Caki2 (cell line): ENCODE data around the gene EPHB1. TPM values are rescaled to one million over a fixed set of nuclear protein-coding genes. Genes with fewer than 3 reads are reported as not detected.

Source experiments
- DNase-seq: peaks from one replicate; pipeline ENCODE4 v3.0.0-alpha.2; 2015; ENCODE audit warnings: low read depth
- in situ Hi-C: cut with HindIII; loops from 2 replicates; pipeline ENCODE4 v1.10.0; 2016; ENCODE audit warnings: low sequenced_read_pairs, low pct_unique_long_range_greater_than_20kb, mixed read lengths
- total RNA-seq: library from RNA; depleted of rRNA; stranded (reverse); fragments of >200 nt; shearing (Covaris generic); gene quantifications from 2 replicates; pipeline ENCODE4 v1.2.3, GENCODE V29; 2014; ENCODE audit warnings: low replicate concordance

The EPHB1 gene
- total RNA-seq, 1 experiment from 2014 or later, result 4.1 TPM

DNA sequence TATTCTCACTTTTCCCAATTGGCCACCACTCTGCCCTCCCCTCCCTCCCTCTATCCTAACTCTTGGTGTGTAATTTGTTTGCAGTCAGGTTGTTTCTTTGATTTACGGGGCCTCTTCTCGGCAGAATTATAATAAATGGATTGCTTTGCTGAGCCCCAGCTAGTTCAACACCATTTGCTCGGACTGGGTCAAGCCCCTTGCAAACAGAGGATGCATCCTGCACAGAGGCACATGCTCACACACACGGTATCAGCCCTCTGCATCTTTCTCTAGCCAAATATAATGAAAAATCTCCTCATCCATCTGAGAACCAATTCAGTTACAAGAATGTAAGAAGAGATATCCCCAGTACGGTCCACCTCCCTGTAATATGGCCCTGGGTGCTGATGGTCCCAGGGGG is 97.7 kb downstream of the EPHB1 start:
- DNase-seq, result no peak
- in situ Hi-C loops, result no loop called here

DNA sequence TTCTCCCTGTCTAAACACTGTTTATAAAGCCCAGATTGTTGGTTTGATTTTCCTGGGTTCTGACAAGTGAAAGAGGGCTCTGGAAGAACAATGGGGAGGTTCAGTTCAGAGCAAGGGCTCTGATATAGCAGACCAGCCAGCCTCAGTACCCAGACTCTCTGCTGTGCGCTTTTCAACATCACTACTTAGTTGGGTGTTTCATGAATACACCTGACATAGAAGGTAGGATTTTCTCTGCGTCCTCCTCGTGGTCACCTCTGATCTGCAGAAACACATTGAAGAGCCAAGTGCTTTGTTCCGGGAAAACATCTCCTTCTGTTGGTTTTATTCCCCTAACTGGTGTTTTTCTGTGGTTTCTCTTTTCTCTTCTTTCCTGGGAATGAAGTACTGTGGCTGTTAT is 99.5 kb downstream of the EPHB1 start:
- no peak for DNase-seq
- in situ Hi-C loops, result no loop called here

DNA sequence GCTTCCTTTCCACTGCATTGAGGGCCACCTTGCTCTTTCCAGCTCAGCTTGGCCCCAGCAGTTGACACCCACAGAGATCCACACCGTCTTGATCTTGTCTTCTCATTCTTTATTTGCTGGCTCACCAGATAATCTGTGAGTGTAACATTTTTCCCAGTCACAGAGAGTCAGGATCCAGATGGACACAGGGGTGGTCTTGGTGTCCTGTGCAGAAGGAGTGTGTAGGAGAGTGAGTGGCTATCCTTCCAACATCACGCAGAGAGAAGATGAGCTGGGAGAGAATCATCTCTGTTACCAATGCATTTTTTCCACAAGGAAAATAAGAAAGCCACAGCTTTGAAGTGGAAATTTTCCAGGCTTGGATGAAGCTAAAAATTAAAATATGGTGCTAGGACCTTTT is 100.1 kb downstream of the EPHB1 start:
- no peak for DNase-seq
- in situ Hi-C loops, result no loop called here

DNA sequence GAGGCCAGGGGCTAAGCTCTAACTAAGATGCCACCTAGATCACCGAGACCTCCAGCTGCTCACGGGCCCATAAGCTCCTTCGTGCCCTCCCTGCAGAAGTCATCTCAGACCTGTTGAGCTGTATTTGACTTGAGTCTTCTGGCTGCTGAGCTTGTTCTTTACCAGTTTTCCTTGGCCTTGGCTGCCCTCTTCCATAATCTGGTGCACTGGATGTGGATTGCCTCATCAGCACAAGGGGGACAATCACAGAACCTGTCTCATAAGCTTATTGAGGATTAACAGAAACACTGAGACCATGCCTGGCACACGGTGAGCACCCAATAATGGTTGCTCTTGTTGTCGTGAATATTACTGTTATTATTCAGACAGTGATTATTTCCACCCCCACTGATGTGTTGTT is 101.1 kb downstream of the EPHB1 start:
- in situ Hi-C loops, result no loop called here

DNA sequence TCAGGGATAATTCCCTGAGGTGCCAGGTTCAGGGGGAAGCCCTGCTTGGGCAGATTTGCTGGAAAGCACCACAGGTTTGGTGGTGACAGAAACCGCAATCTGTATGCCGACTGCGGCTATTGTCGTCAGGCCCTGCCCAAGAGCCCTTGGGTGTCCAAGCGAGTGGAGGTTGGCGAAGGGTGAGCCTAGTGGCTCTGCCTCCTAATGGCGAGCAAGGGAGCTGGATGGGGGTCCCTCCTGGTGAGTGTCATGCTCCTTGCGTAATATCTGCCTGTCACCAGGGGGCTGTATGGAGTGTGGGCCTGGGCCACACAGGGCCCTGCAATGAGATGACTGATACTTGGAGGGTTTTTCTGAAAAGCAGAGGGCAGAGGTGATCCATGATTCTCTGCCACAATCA is 101.6 kb downstream of the EPHB1 start:
- in situ Hi-C loops, result no loop called here
- no peak for DNase-seq

More for the DNA sequence above, 101.1 kb downstream of the EPHB1 start:
- DNase-seq, result no peak

DNA sequence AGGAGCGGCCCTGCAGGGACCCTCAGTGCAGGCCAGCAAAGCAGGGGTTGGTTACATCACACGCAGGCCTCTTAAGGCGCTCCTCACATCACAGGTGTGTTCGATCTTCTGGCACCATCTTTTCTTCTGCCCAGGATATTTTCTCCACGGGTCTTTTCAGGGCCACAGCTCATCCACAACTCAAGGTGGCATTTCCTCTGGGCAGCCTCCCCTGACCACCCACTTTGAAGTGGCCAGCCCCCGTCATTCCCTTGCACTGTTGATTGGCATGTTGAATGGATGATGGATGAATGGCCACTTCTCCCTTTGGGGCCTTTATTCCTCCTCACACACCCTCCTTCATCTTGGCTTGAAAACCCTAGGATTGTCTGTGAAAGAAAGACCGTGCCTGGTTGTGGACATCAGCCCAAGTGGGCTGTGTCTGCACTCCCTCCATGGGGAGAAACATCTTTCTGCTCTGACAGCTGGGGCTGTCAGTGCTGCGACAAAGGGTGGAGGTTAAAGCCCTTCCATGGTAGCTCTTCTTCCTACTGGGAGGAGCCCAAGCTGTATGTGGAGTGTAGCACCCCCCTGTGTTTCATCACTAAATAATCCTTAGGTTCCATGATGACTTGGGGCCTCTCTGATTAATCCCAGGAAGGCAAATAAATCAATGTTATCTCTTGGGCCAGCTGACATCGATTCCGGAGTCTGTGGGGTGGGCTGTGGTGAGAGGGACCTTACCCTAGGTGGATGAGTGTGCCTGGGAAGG is 102.5 kb downstream of the EPHB1 start:
- in situ Hi-C loops, result no loop called here
- DNase-seq, result no peak

DNA sequence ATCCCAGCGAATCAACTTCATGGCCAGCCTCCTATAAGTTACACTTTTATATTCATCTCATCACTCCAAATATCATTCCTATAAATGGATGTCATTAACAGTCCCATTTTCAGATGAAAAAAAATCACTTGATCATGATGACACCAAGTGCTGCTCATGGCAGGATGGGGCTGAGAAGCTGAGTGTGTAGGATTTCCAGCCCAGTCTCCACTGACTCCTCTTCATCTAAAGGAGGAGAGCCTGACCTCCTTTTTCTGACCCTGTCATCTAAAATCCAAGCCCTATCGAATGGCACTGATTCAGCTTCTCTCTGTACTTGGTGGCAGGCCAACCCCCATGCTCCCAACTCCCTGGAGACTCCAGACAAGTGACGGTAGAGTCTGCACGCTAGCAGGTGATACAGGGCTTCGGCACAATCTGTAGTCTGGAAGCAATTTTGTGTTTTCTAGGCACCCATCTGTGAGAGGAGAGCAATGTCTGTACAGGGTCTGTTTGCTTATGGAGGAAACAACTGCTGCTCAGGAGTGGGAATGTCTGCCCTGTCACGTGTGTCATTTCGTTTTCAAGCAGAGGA is 103.2 kb downstream of the EPHB1 start:
- no peak for DNase-seq
- in situ Hi-C loops, result no loop called here

DNA sequence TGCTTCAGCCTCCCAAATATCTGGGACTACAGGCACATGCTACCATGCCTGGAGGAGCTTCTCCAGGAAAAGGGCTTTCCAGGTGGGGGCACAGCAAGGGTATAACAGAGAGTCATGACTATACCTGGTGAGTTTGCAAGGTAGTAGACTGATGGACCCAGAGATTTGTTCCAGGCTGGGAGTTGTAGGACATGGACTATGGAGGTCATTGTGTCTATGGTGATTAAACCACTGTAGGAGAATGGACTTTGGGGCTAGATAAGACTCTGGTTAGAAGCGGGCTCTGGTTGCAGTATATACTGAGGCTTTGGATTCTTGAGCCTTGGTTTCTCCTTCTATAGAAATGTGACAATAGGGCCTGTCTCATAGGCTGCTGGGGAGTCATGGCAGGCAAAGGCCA is 104.7 kb downstream of the EPHB1 start:
- in situ Hi-C loops, result no loop called here
- DNase-seq, result no peak

DNA sequence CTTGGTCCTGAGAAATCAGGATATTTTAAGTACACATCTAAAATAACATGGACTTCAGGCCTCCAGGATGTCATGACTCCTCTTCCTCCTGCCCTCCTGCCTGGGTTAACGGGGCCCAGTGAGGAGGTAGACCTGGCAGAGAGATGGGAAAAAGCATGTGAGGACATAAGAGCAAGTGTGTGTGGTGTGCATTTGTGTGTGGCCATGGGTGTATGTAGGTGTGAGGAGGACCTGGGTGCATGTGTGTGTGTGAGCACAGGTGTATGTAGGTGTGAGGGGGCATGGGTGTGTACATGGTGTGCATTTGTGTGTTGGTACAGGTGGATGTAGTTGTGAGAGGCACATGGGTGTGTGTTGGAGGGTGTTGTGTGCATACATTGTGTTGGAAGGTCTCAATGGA is 105.4 kb downstream of the EPHB1 start:
- in situ Hi-C loops, result no loop called here
- DNase-seq, result no peak

DNA sequence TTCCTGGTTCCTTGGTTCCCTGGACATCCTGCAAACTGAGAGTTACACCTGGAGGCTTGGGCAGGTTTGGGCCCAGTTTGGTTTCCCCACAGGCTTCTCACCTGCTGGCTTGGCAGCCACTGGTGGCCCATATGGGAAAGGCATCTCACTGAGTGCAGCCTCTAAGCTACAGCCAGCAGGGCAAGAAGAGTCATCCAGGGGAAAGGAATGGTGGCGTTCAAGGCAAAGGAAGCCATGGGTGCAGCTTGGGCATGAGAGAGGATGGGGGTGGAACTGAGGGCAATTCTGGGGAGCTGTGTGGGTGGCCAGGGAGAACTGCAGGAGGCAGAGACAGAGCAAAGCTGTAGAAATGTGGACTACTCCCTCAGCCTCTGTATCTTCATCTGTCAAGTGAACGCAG is 106.4 kb downstream of the EPHB1 start:
- DNase-seq, result no peak
- in situ Hi-C loops, result no loop called here

DNA sequence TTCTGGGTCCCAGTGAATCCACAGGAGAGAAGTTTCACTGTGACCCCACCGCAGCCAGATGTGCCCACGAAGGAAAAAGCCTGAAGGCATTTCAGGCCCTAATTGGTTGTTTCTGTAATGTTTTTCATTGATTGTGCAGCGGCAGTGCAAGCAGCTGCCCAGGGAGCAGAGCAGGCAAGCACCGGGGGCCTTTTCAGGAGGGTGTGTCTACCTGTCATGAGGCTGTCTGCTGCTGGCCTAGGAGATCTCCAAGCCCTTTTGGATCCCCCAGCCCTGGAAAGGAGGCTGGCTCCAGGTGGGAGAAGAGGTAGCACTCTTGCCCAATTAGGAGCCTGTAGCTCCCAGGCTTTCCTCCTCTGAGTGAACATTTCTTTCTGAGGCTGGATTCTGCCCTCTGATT is 108.8 kb downstream of the EPHB1 start:
- DNase-seq, result no peak
- in situ Hi-C loops, result no loop called here

DNA sequence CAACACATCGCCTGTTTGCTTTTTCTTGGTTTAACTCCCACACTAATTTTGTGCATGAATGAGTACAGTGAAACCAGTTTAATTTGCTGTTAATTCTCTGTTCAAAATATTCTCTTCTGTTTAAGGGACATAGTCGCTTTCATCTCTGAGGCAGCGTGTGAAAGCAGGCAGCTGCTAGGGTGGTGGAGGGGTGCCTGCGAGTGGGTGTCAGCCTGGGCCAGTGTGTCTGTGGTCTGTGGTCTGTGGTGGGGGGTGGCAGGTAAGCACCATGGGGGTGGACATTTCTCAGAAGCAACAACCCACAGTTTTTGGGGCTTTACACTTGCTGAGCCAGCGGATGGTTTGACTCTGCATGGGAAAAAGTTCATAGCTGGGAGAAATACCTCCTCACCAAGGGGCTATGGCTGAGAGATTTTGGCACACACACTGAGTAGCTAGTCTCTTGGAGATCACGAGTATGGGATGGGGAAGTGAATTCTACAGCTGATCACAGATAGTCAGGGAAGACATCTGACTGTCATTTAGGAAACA is 109.2 kb downstream of the EPHB1 start:
- in situ Hi-C loops, result no loop called here
- DNase-seq, result no peak

DNA sequence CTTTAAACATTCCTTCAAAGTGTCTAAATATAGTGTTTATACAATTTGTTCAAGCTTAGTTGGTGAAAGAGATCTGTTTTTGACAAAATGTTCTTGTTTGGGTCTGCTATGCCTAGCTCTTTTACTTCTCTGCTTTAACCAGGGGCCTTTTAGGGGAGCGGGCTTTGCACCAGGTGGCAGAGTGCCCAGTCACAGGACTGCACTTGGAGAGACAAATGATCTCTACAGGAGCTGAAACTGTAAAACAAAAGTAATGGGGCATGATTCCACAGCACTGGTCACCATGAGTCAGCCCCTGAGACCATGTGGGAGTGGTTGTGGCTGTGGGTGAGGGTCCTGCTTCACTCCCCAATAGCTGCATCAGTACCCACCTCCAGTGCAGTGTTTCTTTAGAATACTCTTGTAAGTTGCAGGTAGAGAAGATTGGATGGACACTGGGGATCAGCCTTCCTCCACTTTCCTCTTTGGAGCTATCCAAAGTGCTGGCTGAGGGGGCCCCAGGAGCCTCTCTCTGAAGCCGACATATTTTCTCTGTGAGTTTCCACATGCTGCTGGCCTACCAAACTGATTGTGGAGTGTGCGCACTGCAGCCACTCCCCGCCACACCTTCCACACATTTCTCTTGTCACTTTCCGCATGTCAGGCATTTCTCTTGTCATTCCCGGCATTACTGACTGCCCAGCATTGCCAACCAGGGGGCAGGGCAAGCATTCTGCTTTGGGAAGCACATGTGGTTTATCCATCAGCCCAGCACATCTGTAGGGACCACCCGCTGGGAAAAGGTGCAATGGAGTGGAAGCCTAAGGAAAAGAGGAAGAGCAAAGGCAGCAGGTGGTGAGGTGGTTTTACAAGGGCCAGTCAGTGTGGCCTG is 110.0 kb downstream of the EPHB1 start:
- in situ Hi-C loops, result no loop called here
- DNase-seq, result no peak

DNA sequence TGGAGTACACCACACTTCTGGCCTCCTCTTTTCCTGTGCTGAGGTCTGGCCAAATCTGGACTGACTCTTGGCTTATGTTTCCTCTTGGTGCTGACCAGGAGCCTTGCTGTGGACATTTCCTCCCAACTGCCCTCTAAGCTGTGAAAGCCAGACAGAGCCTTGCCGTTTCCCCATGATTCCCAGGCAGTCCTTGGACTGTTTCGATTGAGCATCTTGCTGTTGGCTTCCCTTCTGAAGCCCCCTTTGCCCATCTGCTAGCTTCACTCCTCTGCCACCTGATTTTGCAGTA is 110.5 kb downstream of the EPHB1 start:
- in situ Hi-C loops, result no loop called here
- no peak for DNase-seq

DNA sequence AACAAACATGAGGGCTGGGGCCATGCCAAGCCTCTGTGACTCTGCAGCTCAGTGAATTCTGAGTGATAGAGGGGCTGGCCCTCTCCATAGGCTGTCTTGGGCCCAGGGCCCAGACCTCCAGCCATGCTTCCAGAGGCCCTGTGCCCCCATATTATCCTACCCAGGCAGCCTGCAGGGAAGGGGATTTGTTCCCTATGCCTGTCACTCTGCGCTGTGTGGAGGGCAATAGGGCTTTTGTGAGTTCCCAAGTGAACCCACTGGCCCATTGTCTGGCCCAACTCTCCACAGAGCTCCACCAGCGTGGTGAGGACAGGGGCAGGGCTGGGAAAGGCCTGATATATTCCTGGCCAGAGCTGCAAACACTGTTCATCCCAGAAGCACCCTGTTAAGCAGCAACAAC is 113.2 kb downstream of the EPHB1 start:
- in situ Hi-C loops, result no loop called here

DNA sequence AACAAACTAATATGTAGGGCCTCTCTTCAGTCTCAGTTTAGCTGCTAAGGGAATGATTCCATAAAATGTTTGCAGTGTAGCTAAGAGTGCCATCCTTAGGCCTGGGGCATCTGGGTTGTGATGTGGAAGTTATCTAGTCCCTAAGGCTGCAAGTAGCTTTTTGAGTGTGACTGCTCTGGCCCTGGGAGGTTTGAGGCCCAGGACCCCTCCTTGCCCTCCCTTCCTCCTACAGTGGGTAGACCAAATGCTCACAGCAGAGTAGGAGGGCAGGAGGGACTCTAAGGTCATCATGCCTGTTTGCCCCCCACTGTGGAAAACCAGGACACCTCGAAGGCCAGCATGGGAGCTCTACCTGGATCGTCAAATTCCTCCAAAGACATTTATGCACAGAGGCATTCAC is 115.0 kb downstream of the EPHB1 start:
- DNase-seq, result no peak
- in situ Hi-C loops, result no loop called here

More for the DNA sequence above, 113.2 kb downstream of the EPHB1 start:
- no peak for DNase-seq

DNA sequence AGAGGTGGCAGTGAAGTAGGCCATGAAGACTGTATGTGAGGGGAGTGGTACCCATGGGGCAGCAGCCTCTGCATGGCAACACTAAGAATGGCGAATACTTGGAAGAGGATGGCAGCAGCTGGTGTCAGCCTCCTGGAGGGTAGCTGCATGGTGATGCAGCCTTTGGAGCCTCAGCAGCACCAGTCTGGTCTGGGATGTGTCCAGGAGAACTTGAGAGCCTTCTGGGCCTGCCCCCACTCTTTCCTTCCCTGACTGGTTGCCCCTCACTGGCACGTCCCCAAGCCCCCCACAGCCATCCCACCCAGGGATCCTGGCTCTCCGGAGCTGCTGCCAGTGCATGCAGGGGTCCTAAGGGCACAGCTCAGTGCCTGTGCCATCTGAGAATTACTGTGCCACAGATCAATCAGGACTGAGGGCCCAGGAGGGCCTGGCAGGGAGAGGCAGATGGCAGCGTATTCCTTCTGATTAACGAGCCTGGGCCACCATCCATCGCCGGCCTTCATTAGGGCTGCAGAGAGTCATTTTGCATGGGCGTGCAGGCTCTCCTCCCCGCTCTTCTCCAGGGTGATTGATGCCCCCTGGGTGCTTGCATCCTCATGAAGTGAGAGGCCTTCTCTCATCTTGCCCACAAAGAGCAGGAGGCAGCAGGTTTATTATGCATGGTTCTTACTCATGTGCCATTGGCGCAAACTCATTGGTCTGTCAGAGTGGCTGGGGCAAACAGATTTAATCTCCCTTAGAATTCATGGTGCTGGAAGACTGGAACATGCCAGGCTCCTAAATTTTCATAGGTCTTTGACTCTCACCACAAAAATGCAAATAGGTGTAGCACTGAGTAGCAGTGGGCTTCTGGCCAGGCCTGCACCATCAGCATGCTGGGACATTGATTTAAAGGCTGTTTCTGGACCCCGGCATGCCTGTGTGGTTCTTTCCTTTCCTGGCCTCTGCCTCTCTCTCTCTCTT is 116.8 kb downstream of the EPHB1 start:
- in situ Hi-C loops, result no loop called here
- DNase-seq, result no peak

DNA sequence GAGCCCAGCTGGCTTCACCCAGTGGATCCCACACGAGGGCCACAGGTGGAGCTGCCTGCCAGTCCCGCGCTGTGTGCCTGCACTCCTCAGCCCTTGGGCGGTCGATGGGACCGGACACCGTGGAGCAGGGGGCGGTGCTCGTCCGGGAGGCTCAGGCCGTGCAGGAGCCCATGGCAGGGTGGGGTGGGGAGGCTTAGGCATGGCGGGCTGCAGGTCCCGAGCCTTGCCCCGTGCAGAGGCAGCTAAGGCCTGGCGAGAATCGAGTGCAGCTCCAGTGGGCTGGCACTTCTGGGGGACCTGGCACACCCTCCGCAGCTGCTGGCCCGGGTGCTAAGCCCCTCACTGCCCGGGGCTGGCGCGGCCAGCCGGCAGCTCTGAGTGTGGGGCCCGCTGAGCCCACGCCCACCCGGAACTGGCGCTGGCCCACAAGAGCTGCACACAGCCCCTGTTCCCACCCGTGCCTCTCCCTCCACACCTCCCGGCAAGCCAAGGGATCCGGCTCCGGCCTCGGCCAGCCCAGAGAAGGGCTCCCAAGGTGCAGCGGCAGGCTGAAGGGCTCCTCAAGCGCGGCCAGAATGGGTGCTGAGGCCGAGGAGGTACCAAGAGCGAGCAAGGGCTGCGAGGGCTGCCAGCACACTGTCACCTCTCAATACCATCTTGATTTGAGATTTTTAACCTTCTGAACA is 121.4 kb downstream of the EPHB1 start:
- in situ Hi-C loops, result no loop called here
- DNase-seq, result no peak
